HEK293T (cell line): Measurements from ENCODE around the gene YAF2.

Source experiments
- CTCF ChIA-PET: fragments of 350-600 bp; formaldehyde crosslinking; extraction: SDS; loops from one replicate; lab custom pipeline; 2021; ENCODE audit warnings: antibody characterized with exemption, inconsistent platforms; lab: Yijun Ruan, JAX
- POLR2A ChIA-PET: fragments of 350-600 bp; formaldehyde crosslinking; extraction: SDS; loops from one replicate; lab custom pipeline; 2020; ENCODE audit warnings: antibody characterized with exemption, inconsistent platforms; lab: Yijun Ruan, JAX
- DNase-seq: peaks from one replicate; pipeline ENCODE4 v3.0.0; 2012; ENCODE audit warnings: mixed read lengths; ENCODE audit errors: extremely low spot score
- ARNT ChIP-seq: fragments of 450-650 bp; IDR thresholded peaks from 2 replicates; pipeline ENCODE4 v1.6.1; 2017; ENCODE audit warnings: mild to moderate bottlenecking
- BHLHE40 ChIP-seq: fragments of 450-650 bp; IDR thresholded peaks from 2 replicates; pipeline ENCODE4 v1.6.1; 2016; ENCODE audit warnings: mild to moderate bottlenecking, moderate library complexity, borderline replicate concordance
- CTBP1 ChIP-seq: fragments of 450-650 bp; IDR thresholded peaks from 2 replicates; pipeline ENCODE4 v1.6.1; 2016; ENCODE audit warnings: borderline replicate concordance
- ELF4 ChIP-seq: fragments of 450-650 bp; IDR thresholded peaks from 2 replicates; pipeline ENCODE4 v1.6.1; 2017; ENCODE audit warnings: antibody characterized with exemption
- FOXA1 ChIP-seq: fragments of 450-650 bp; IDR thresholded peaks from 2 replicates; pipeline ENCODE4 v1.6.1; 2016; ENCODE audit warnings: mild to moderate bottlenecking
- FOXK2 ChIP-seq: fragments of 450-650 bp; IDR thresholded peaks from 2 replicates; pipeline ENCODE4 v1.6.1; 2016; ENCODE audit warnings: mild to moderate bottlenecking
- FOXM1 ChIP-seq: fragments of 450-650 bp; IDR thresholded peaks from 2 replicates; pipeline ENCODE4 v1.6.1; 2017; ENCODE audit warnings: mild to moderate bottlenecking, borderline replicate concordance
- HDGF ChIP-seq: fragments of 450-650 bp; IDR thresholded peaks from 2 replicates; pipeline ENCODE4 v1.6.1; 2017; ENCODE audit warnings: antibody characterized with exemption, borderline replicate concordance
- L3MBTL2 ChIP-seq: fragments of 450-650 bp; conservative IDR thresholded peaks from 2 replicates; pipeline ENCODE4 v1.6.1; 2016; ENCODE audit warnings: mild to moderate bottlenecking
- LEF1 ChIP-seq: fragments of 450-650 bp; IDR thresholded peaks from 2 replicates; pipeline ENCODE4 v1.6.1; 2017; ENCODE audit warnings: mild to moderate bottlenecking, borderline replicate concordance
- NFRKB ChIP-seq: fragments of 450-650 bp; IDR thresholded peaks from 2 replicates; pipeline ENCODE4 v1.6.1; 2016; ENCODE audit warnings: mild to moderate bottlenecking, moderate library complexity
- PKNOX1 ChIP-seq: fragments of 450-650 bp; IDR thresholded peaks from 2 replicates; pipeline ENCODE4 v1.6.1; 2016
- SP1 ChIP-seq: fragments of 450-650 bp; IDR thresholded peaks from 2 replicates; pipeline ENCODE4 v1.6.1; 2017
- SUZ12 ChIP-seq: fragments of 450-650 bp; IDR thresholded peaks from 2 replicates; pipeline ENCODE4 v1.6.1; 2016; ENCODE audit warnings: mild to moderate bottlenecking
- TARDBP ChIP-seq: fragments of 450-650 bp; IDR thresholded peaks from 2 replicates; pipeline ENCODE4 v1.6.1; 2016
- ZNF384 ChIP-seq: fragments of 450-650 bp; IDR thresholded peaks from 2 replicates; pipeline ENCODE4 v1.6.1; 2016

Gene YAF2

GRCh38 chr12:42161529-42161928 is 76.5 kb downstream of the YAF2 start:
- ChIA-PET POLR2A (no interaction called here), CTCF (no interaction called here)
- no peak for TF ChIP-seq FOXK2
- TF ChIP-seq ELF4, result no peak
- TF ChIP-seq FOXA1, result no peak
- TF ChIP-seq FOXM1, result no peak
- no peak for TF ChIP-seq ZNF384
- TF ChIP-seq SP1, result no peak
- no peak for TF ChIP-seq LEF1
- no peak for TF ChIP-seq TARDBP
- no peak for TF ChIP-seq CTBP1
- no peak for TF ChIP-seq HDGF
- no peak for TF ChIP-seq SUZ12
- no peak for TF ChIP-seq L3MBTL2
- TF ChIP-seq PKNOX1, result no peak
- no peak for TF ChIP-seq NFRKB
- no peak for TF ChIP-seq ARNT
- TF ChIP-seq BHLHE40, result no peak
- no peak for DNase-seq

GRCh38 chr12:42156232-42156631 is 81.8 kb downstream of the YAF2 start:
- ChIA-PET CTCF (interaction anchor here (0.6 kb wide), 1 partner anchor 1337 kb away, joined by 7 read pairs; no protein-coding TSS in a partner anchor), POLR2A (no interaction called here)
- TF ChIP-seq L3MBTL2 (no peak), ZNF384 (no peak), TARDBP (no peak), FOXM1 (no peak), SUZ12 (no peak), FOXA1 (no peak), PKNOX1 (no peak), BHLHE40 (no peak), HDGF (no peak), SP1 (no peak), LEF1 (no peak), CTBP1 (no peak), FOXK2 (no peak), NFRKB (no peak), ARNT (no peak), ELF4 (no peak)
- DNase-seq, result no peak

GRCh38 chr12:42145552-42146215 is 92.4 kb downstream of the YAF2 start:
- DNase-seq, result no peak
- CTCF ChIA-PET, result interaction anchor here (0.6 kb wide), 1 partner anchor 153 kb away, joined by 3 read pairs; no protein-coding TSS in a partner anchor
- TF ChIP-seq ELF4 (no peak), SUZ12 (no peak), NFRKB (no peak), L3MBTL2 (no peak), CTBP1 (no peak), FOXK2 (no peak), HDGF (no peak), LEF1 (no peak), FOXM1 (no peak)
- POLR2A ChIA-PET, result interaction anchor here (0.7 to 1.5 kb wide), 5 partner anchors 9 to 221 kb away, joined by 3 to 7 read pairs (median 4); partner anchors contain the start of gene YAF2

GRCh38 chr12:42145197-42145549 is 92.9 kb downstream of the YAF2 start:
- no peak for TF ChIP-seq ELF4
- no peak for TF ChIP-seq LEF1
- no peak for TF ChIP-seq FOXM1
- TF ChIP-seq HDGF, result no peak
- TF ChIP-seq BHLHE40, result no peak
- no peak for TF ChIP-seq SUZ12
- TF ChIP-seq SP1, result no peak
- DNase-seq, result no peak
- ChIA-PET POLR2A (interaction anchor here (0.7 to 1.5 kb wide), 5 partner anchors 9 to 221 kb away, joined by 3 to 7 read pairs (median 4); partner anchors contain the start of gene YAF2), CTCF (interaction anchor here (0.6 kb wide), 1 partner anchor 154 kb away, joined by 3 read pairs; no protein-coding TSS in a partner anchor)

GRCh38 chr12:42144408-42145196 is 93.4 kb downstream of the YAF2 start, which contains the start of gene GXYLT1:
Gene GXYLT1, minus strand, starts transcription at chr12:42144874. Its CDS starts 228 bp downstream, at chr12:42144646.
- DNase-seq, result peak; percentile 88
- POLR2A ChIA-PET, result interaction anchor here (0.7 to 1.5 kb wide), 5 partner anchors 10 to 222 kb away, joined by 3 to 7 read pairs (median 4); partner anchors contain the start of gene YAF2
- TF ChIP-seq SUZ12 (no peak), LEF1 (0 out of 2 replicates have a peak, but pooled peaks have one; percentile 29), FOXK2 (no peak), TARDBP (no peak), HDGF (no peak), ZNF384 (no peak), ELF4 (no peak), NFRKB (no peak), FOXA1 (no peak), SP1 (no peak), FOXM1 (no peak), CTBP1 (no peak), BHLHE40 (no peak), PKNOX1 (no peak), ARNT (peak; percentile 15; the same call in 1 of the 2 replicates), L3MBTL2 (peak; percentile 69)
- CTCF ChIA-PET, result interaction anchor here (0.6 kb wide), 1 partner anchor 154 kb away, joined by 3 read pairs; no protein-coding TSS in a partner anchor

- ChIA-PET POLR2A (no interaction called here), CTCF (no interaction called here)
- DNase-seq, result no peak
- TF ChIP-seq NFRKB (no peak), FOXM1 (no peak), ELF4 (no peak), PKNOX1 (no peak), SP1 (no peak), FOXA1 (no peak), ZNF384 (no peak), HDGF (no peak), TARDBP (no peak), SUZ12 (no peak), ARNT (no peak), BHLHE40 (no peak), LEF1 (no peak), FOXK2 (no peak)
These were observed 94.0 kb downstream of the YAF2 start for GRCh38 chr12:42144158-42144407.
